ENCODE measurements around the gene CALB2. TPM values are rescaled to one million over a fixed set of nuclear protein-coding genes. Genes with fewer than 3 reads are reported as not detected.
"Not testable (repeated sequence)": the region's sequence is repeated elsewhere in the genome, so short reads cannot be mapped to it uniquely, and the experiment has no call there.

CALB2 gene
- 7.9 TPM for polyA plus RNA-seq (2013, experiment 1 of 2)
- polyA plus RNA-seq (2013, experiment 2 of 2) = 8.7 TPM

- peak within 1 kb of the TSS; percentile 17 for H3K4me3 ChIP-seq (ENCODE audit: extremely low read depth, insufficient read depth, low read length, poor library complexity, severe bottlenecking)
- H3K9me3 ChIP-seq (ENCODE audit: control insufficient read depth, low read length) = no peaks in the 10 kb centered on the region
- H3K27ac ChIP-seq (ENCODE audit: low read depth, low read length, severe bottlenecking) = no peak within 1 kb of the TSS
- WGBS, 2 experiments (ENCODE audit: insufficient coverage in 2 of 2) = 3 to 7% methylated on average over 32 to 48 of the region's 53 CpGs
- peaks cover 33% of the 10 kb centered on the region for H3K4me1 ChIP-seq (ENCODE audit: control insufficient read depth, insufficient read depth, low read length, poor library complexity, severe bottlenecking)
- no peaks in the 10 kb centered on the region for H3K36me3 ChIP-seq (ENCODE audit: control insufficient read depth, insufficient read depth, low read length)
Observed at GRCh38 chr16:71358464-71358998, at the start of gene CALB2. CALB2 (plus strand) TSS chr16:71358723; CDS start chr16:71358793, 70 bp downstream.

- H3K36me3 ChIP-seq (ENCODE audit: control insufficient read depth, insufficient read depth, low read length) = no peaks in the 10 kb centered on the region
- no peak overlapping the region for H3K27ac ChIP-seq (ENCODE audit: low read depth, low read length, severe bottlenecking)
- no peaks in the 10 kb centered on the region for H3K4me1 ChIP-seq (ENCODE audit: control insufficient read depth, insufficient read depth, low read length, poor library complexity, severe bottlenecking)
- no peak overlapping the region for H3K4me3 ChIP-seq (ENCODE audit: extremely low read depth, insufficient read depth, low read length, poor library complexity, severe bottlenecking)
- WGBS, 2 experiments (ENCODE audit: insufficient coverage in 2 of 2) = 24 to 52% methylated on average over 5 to 6 of the region's 7 CpGs
- H3K9me3 ChIP-seq (ENCODE audit: control insufficient read depth, low read length) = no peaks in the 10 kb centered on the region
Observed at GRCh38 chr16:71311553-71312158, 46.9 kb upstream of the CALB2 start.

GRCh38 chr16:71313591-71313990 is 44.9 kb upstream of the CALB2 start:
- not testable (repeated sequence) for H3K9me3 ChIP-seq (ENCODE audit: control insufficient read depth, low read length); H3K4me1 ChIP-seq (ENCODE audit: control insufficient read depth, insufficient read depth, low read length, poor library complexity, severe bottlenecking); H3K4me3 ChIP-seq (ENCODE audit: extremely low read depth, insufficient read depth, low read length, poor library complexity, severe bottlenecking); H3K27ac ChIP-seq (ENCODE audit: low read depth, low read length, severe bottlenecking); H3K36me3 ChIP-seq (ENCODE audit: control insufficient read depth, insufficient read depth, low read length)
- 71 to 92% methylated on average over 2 to 3 of the region's 3 CpGs for WGBS, 2 experiments (ENCODE audit: insufficient coverage in 2 of 2)

GRCh38 chr16:71315269-71315668 is 43.3 kb upstream of the CALB2 start:
- no peaks in the 10 kb centered on the region for H3K4me1 ChIP-seq (ENCODE audit: control insufficient read depth, insufficient read depth, low read length, poor library complexity, severe bottlenecking)
- H3K4me3 ChIP-seq (ENCODE audit: extremely low read depth, insufficient read depth, low read length, poor library complexity, severe bottlenecking) = no peak overlapping the region
- no peaks in the 10 kb centered on the region for H3K36me3 ChIP-seq (ENCODE audit: control insufficient read depth, insufficient read depth, low read length)
- WGBS, 2 experiments (ENCODE audit: insufficient coverage in 2 of 2) = 37 to 51% methylated on average over 2 of the region's 3 CpGs
- H3K9me3 ChIP-seq (ENCODE audit: control insufficient read depth, low read length) = no peaks in the 10 kb centered on the region
- H3K27ac ChIP-seq (ENCODE audit: low read depth, low read length, severe bottlenecking) = no peak overlapping the region

GRCh38 chr16:71319999-71320398 is 38.5 kb upstream of the CALB2 start:
- no peaks in the 10 kb centered on the region for H3K36me3 ChIP-seq (ENCODE audit: control insufficient read depth, insufficient read depth, low read length)
- no peaks in the 10 kb centered on the region for H3K4me1 ChIP-seq (ENCODE audit: control insufficient read depth, insufficient read depth, low read length, poor library complexity, severe bottlenecking)
- H3K4me3 ChIP-seq (ENCODE audit: extremely low read depth, insufficient read depth, low read length, poor library complexity, severe bottlenecking) = no peak overlapping the region
- H3K27ac ChIP-seq (ENCODE audit: low read depth, low read length, severe bottlenecking) = no peak overlapping the region
- no peaks in the 10 kb centered on the region for H3K9me3 ChIP-seq (ENCODE audit: control insufficient read depth, low read length)
- WGBS, 2 experiments (ENCODE audit: insufficient coverage in 2 of 2) = 92 to 96% methylated on average over 3 of the region's 4 CpGs

GRCh38 chr16:71327720-71328119 is 30.8 kb upstream of the CALB2 start:
- H3K36me3 ChIP-seq (ENCODE audit: control insufficient read depth, insufficient read depth, low read length) = no peaks in the 10 kb centered on the region
- H3K4me1 ChIP-seq (ENCODE audit: control insufficient read depth, insufficient read depth, low read length, poor library complexity, severe bottlenecking) = no peaks in the 10 kb centered on the region
- no peaks in the 10 kb centered on the region for H3K9me3 ChIP-seq (ENCODE audit: control insufficient read depth, low read length)
- no peak overlapping the region for H3K27ac ChIP-seq (ENCODE audit: low read depth, low read length, severe bottlenecking)
- H3K4me3 ChIP-seq (ENCODE audit: extremely low read depth, insufficient read depth, low read length, poor library complexity, severe bottlenecking) = no peak overlapping the region

GRCh38 chr16:71328151-71328550 is 30.4 kb upstream of the CALB2 start:
- Histone ChIP-seq H3K4me3 (ENCODE audit: extremely low read depth, insufficient read depth, low read length, poor library complexity, severe bottlenecking) (no peak overlapping the region), H3K36me3 (ENCODE audit: control insufficient read depth, insufficient read depth, low read length) (no peaks in the 10 kb centered on the region), H3K4me1 (ENCODE audit: control insufficient read depth, insufficient read depth, low read length, poor library complexity, severe bottlenecking) (no peaks in the 10 kb centered on the region), H3K27ac (ENCODE audit: low read depth, low read length, severe bottlenecking) (no peak overlapping the region), H3K9me3 (ENCODE audit: control insufficient read depth, low read length) (no peaks in the 10 kb centered on the region)
- 100% methylated on average over 1 of the region's 3 CpGs for WGBS, 2 experiments (ENCODE audit: insufficient coverage in 2 of 2)

GRCh38 chr16:71337631-71338030 is 20.9 kb upstream of the CALB2 start:
- H3K36me3 ChIP-seq (ENCODE audit: control insufficient read depth, insufficient read depth, low read length) = no peaks in the 10 kb centered on the region
- WGBS, 2 experiments (ENCODE audit: insufficient coverage in 2 of 2) = 75 to 100% methylated on average over 1 of the region's 1 CpG

GRCh38 chr16:71338193-71338592 is 20.3 kb upstream of the CALB2 start:
- 66 to 93% methylated on average over 2 of the region's 2 CpGs for WGBS, 2 experiments (ENCODE audit: insufficient coverage in 2 of 2)
- no peak overlapping the region for H3K4me3 ChIP-seq (ENCODE audit: extremely low read depth, insufficient read depth, low read length, poor library complexity, severe bottlenecking)
- no peak overlapping the region for H3K27ac ChIP-seq (ENCODE audit: low read depth, low read length, severe bottlenecking)
- no peaks in the 10 kb centered on the region for H3K9me3 ChIP-seq (ENCODE audit: control insufficient read depth, low read length)
- H3K4me1 ChIP-seq (ENCODE audit: control insufficient read depth, insufficient read depth, low read length, poor library complexity, severe bottlenecking) = no peaks in the 10 kb centered on the region
- no peaks in the 10 kb centered on the region for H3K36me3 ChIP-seq (ENCODE audit: control insufficient read depth, insufficient read depth, low read length)

More at GRCh38 chr16:71337631-71338030, 20.9 kb upstream of the CALB2 start:
- Histone ChIP-seq H3K9me3 (ENCODE audit: control insufficient read depth, low read length) (no peaks in the 10 kb centered on the region), H3K27ac (ENCODE audit: low read depth, low read length, severe bottlenecking) (no peak overlapping the region), H3K4me3 (ENCODE audit: extremely low read depth, insufficient read depth, low read length, poor library complexity, severe bottlenecking) (no peak overlapping the region), H3K4me1 (ENCODE audit: control insufficient read depth, insufficient read depth, low read length, poor library complexity, severe bottlenecking) (no peaks in the 10 kb centered on the region)

- H3K4me3 ChIP-seq (ENCODE audit: extremely low read depth, insufficient read depth, low read length, poor library complexity, severe bottlenecking) = no peak overlapping the region
- no peaks in the 10 kb centered on the region for H3K4me1 ChIP-seq (ENCODE audit: control insufficient read depth, insufficient read depth, low read length, poor library complexity, severe bottlenecking)
- no peaks in the 10 kb centered on the region for H3K36me3 ChIP-seq (ENCODE audit: control insufficient read depth, insufficient read depth, low read length)
- H3K9me3 ChIP-seq (ENCODE audit: control insufficient read depth, low read length) = no peaks in the 10 kb centered on the region
- H3K27ac ChIP-seq (ENCODE audit: low read depth, low read length, severe bottlenecking) = no peak overlapping the region
- no CpG with 5 or more reads among the region's 1 CpG for WGBS, 2 experiments (ENCODE audit: insufficient coverage in 2 of 2)
Observed at GRCh38 chr16:71338632-71339031, 19.9 kb upstream of the CALB2 start.
